IPS-20b (cell line): ENCODE measurements around the gene DNMT3L.
"Not testable (repeated sequence)": the region's sequence is repeated elsewhere in the genome, so short reads cannot be mapped to it uniquely, and the experiment has no call there.

Source experiments
- H3K27ac ChIP-seq: one replicate; pipeline ENCODE4 v1.5.1; 2013; ENCODE audit warnings: low read length
- H3K27me3 ChIP-seq: 2 replicates; pipeline ENCODE4 v1.6.1; 2013; ENCODE audit warnings: mild to moderate bottlenecking, low read length, inconsistent platforms; ENCODE audit not compliant: insufficient read depth
- H3K36me3 ChIP-seq: 2 replicates; pipeline ENCODE4 v1.6.1; 2013; ENCODE audit warnings: low read depth, mild to moderate bottlenecking, inconsistent platforms, low read length, moderate library complexity; ENCODE audit not compliant: insufficient read depth
- H3K4me1 ChIP-seq: 2 replicates; pipeline ENCODE4 v1.6.1; 2013; ENCODE audit warnings: mild to moderate bottlenecking, control low read depth, inconsistent platforms, low read length, moderate library complexity; ENCODE audit not compliant: insufficient read depth
- H3K4me3 ChIP-seq: 2 replicates; pipeline ENCODE4 v1.5.1; 2013; ENCODE audit warnings: mild to moderate bottlenecking, low read length, inconsistent platforms
- H3K9ac ChIP-seq: 2 replicates; pipeline ENCODE4 v1.6.1; 2013; ENCODE audit warnings: low read depth, mild to moderate bottlenecking, inconsistent platforms, low read length, moderate library complexity
- H3K9me3 ChIP-seq: 2 replicates; pipeline ENCODE4 v1.6.1; 2013; ENCODE audit warnings: mild to moderate bottlenecking, low read depth, low read length, inconsistent platforms; ENCODE audit not compliant: insufficient read depth

The DNMT3L gene

DNA sequence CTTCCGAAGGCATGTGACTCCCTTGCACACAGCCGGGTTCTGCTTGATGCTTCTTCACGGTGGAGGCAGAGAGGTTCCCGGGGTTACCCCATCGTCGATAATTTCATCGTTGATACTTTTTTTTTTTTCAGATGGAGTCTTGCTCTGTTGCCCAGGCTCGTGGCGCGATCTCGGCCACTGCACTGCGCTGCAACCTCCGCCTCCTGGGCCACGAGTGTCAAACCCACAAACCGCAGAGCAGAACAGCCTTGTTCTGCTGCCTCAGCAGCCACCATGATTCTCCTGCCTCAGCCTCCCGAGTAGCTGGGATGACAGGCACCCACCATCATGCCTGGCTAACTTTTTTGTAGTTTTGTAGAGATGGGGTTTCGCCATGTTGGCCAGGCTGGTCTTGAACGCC is 41.0 kb downstream of the DNMT3L start:
- H3K27me3 ChIP-seq, H3K9ac ChIP-seq, H3K36me3 ChIP-seq, H3K4me3 ChIP-seq, H3K4me1 ChIP-seq, H3K27ac ChIP-seq, H3K9me3 ChIP-seq: not testable (repeated sequence)

DNA sequence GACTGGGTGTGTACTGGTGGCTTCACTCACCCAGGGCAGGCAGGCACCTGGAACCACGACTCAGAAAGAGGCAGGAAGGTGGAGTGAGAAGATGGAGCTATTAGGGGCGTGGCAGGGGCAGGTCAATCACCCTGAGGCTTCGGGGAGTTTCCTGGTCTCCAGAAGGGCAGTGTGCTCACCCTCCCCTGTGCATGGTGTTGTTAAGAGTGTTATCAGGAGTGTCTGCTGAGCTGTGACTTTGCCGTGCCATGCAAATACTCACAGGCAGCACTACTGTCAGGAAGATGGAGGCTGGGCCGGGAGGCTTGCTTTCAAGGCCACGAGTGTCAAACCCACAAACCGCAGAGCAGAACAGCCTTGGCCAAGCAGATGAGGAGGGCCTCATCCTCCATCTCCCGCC is 43.2 kb downstream of the DNMT3L start:
- H3K36me3 ChIP-seq, H3K27ac ChIP-seq, H3K4me1 ChIP-seq, H3K9me3 ChIP-seq, H3K9ac ChIP-seq, H3K4me3 ChIP-seq, H3K27me3 ChIP-seq: not testable (repeated sequence)

DNA sequence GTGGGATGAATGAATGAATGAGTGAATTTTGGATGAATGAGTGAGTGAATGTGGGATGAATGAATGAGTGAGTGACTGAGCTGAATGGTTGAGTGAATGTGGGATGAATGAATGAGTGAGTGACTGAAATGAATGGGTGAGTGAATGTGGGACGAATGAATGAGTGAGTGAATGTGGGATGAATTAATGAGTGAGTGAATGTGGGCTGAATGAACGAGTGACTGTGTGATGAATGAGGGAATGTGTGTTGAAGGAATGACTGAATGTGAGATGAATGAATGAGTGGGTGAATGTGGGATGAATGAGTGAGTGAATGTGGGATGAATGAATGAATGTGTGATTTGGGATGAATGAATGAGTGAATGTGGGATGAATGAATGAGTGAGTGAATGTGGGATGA is 49.7 kb downstream of the DNMT3L start:
- not testable (repeated sequence) for H3K9ac ChIP-seq, H3K4me3 ChIP-seq, H3K9me3 ChIP-seq, H3K4me1 ChIP-seq, H3K27me3 ChIP-seq, H3K36me3 ChIP-seq, H3K27ac ChIP-seq

DNA sequence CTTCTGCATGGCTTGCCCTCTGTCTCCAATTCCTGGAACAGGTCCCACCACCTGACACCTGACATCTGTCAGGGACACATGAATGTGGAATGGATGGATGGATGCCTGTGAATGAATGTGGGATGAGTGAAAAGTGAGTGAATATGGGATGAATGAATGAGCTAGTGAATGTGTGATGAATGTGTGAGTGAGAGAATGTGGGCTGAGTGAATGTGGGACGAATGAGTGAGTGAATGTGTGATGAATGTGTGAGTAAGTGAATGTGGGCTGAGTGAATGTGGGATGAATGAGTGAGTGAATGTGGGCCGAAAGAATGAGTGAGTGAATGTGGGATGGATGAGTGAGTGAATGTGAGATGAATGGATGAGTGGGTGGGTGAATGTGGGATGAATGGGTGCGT is 50.1 kb downstream of the DNMT3L start:
- H3K4me1 ChIP-seq, H3K27me3 ChIP-seq, H3K27ac ChIP-seq, H3K36me3 ChIP-seq, H3K9me3 ChIP-seq, H3K4me3 ChIP-seq, H3K9ac ChIP-seq: not testable (repeated sequence)

DNA sequence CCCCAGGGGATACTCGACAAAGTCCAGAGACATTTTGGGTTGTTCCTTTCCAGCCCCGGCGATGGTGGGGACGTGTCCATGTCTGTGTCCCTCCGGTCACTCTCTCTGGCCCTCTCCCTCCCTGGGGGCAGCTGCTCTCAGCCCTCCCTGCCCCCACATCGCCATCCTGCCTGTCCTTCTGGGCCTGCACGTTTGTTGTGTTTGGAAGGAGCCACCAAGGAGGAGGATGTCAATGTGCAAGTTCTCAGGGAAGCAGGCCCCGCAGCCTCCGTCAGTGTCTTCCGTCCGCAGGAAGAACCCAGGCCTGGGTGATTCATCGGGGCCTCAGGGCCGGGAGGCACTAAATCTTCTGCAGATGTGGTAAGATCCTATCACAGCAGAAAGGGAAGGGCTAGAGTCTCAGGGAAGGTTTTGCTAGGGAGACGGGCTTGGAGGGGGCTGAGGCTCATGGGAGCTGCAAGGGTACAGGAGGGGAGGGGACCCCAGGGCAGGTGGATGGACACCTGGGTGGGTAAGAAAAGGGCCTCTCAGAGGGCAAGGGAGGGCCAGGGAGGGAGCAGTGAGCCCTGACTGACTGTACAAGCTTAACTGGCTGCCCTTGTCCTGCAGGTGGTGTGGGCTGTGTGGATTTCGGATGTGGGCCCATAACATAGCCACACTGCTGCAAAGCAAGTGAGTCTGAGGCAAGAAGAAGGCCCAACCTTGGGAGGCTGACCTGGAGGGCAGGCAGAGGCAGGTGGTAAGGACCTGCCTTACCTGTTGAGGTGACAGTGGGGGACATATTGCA is 53.6 kb downstream of the DNMT3L start:
- H3K36me3 ChIP-seq, H3K27me3 ChIP-seq, H3K4me3 ChIP-seq, H3K9ac ChIP-seq, H3K4me1 ChIP-seq, H3K27ac ChIP-seq, H3K9me3 ChIP-seq: not testable (repeated sequence)

DNA sequence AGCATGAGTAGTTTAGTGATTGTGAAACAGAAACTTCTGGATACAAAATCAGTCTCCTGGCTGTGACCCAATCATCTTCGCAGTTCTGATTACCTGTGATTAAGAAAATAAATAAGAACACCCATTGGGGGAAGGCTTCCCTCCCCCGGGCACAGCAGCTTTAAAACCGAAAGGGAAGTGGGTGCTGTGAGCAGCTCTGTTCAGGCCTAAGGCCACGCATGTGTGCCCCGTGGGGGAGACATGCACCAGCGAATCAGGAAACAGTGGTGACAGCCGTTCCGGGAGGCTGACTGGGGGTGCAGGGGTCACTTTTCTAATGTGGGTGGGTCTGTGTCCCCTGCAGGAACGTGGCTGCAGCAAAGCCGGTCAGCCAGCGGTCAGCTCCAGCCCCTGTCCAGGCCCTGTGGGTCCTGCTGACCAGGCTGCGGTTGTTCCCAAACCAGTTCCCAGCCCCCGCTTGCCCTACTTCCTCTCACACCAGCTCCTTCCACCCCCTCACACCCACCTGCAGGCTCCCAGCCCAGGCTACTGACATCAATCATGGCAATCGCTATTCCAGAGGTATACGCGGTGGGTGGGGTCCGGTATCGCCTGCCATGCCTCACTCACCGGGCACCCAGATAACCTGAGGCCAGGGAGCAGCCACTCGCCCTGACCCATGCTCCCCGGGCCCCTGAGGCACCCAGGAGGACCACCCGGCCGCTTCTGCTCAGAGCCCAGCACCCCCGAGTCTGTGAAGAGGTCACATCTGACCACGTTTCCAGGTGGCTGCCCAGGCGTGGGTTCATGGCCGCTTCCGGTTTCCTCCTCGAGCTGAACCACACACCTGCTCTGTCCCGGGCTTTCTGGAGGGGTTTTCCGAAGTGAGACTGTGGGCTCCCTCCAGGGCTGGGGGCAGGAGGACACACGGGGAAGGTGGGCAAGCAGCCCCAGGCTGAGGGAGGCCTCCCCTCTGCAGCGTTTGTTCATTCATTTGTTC is 54.7 kb downstream of the DNMT3L start:
- H3K9ac ChIP-seq, H3K36me3 ChIP-seq, H3K9me3 ChIP-seq, H3K4me3 ChIP-seq, H3K27ac ChIP-seq, H3K27me3 ChIP-seq, H3K4me1 ChIP-seq: not testable (repeated sequence)

DNA sequence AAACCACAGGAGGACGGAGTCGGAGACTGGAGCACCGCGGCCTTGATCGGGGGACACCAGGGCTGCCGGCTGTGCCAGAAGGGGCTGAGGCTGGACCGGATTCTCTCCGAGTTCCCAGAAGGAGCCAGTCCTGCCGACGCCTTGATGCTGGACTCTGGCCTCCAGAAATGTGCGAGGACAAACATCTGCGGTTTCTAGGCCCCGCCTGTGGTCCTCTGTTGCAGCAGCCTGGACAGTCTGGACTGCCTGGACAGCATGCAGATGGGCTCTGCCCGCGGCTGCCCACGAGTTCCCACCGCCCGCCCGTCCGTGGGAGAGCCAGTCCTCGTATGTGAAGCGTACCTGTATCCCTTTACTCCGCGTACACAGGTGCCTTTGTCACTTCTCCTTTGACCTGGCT is 55.5 kb downstream of the DNMT3L start:
- not testable (repeated sequence) for H3K4me3 ChIP-seq, H3K27me3 ChIP-seq

DNA sequence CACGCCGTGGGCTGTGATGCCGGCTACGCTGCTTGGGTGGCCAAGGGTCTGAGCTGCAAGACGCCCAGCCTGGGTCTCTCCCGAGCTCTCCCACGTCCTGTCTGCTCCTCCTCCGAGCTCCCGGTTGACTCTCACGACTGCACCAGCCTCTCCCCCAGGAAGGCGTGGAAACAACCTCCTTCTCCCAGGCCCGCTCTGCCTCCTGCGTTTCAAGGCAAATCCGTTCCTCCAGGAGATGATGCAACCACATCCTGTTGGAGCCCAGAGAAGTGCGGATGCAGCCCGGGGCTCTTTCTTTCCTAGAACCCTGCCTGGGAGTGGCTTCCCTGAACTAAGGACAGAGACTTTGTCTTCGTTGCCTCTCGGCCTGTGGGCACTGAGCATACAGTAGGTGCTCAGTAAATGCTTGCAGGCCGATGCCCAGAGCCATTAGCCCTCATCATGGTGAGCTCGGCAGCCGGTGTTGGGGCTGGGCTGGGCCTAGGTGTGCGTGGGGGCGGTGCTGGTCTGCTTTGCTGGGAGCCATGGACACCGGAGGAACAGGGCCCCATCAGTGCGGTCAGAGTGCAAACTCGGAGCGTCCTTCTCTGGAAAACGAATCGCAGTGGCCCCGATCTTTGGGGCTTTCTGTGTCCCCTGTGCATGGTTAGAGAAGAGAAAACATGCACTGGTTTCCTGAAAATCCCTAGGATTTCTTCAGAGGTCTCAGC is 59.0 kb downstream of the DNMT3L start:
- H3K9me3 ChIP-seq, H3K4me3 ChIP-seq, H3K36me3 ChIP-seq, H3K9ac ChIP-seq, H3K27ac ChIP-seq, H3K4me1 ChIP-seq, H3K27me3 ChIP-seq: not testable (repeated sequence)

More for the DNA sequence above, 55.5 kb downstream of the DNMT3L start:
- not testable (repeated sequence) for H3K4me1 ChIP-seq, H3K9me3 ChIP-seq, H3K27ac ChIP-seq, H3K36me3 ChIP-seq, H3K9ac ChIP-seq

DNA sequence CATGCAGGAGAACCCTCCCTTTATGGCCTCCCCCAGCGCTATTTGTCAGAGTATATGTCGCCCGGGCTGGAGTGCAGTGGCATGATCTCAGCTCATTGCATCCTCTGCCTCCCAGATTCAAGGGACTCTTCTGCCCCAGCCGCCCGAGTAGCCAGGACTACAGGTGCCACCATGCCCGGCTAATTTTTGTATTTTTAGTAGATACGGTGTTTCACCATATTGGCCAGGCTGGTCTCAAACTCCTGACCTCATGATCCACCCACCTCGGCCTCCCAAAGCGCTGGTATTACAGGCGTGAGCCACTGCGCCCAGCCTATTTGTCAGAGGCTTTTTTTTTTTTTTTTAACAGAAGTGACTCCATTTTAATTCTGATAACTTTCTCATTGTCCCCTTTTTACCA is 61.7 kb downstream of the DNMT3L start:
- not testable (repeated sequence) for H3K4me1 ChIP-seq, H3K9me3 ChIP-seq, H3K4me3 ChIP-seq, H3K36me3 ChIP-seq, H3K9ac ChIP-seq, H3K27ac ChIP-seq, H3K27me3 ChIP-seq

DNA sequence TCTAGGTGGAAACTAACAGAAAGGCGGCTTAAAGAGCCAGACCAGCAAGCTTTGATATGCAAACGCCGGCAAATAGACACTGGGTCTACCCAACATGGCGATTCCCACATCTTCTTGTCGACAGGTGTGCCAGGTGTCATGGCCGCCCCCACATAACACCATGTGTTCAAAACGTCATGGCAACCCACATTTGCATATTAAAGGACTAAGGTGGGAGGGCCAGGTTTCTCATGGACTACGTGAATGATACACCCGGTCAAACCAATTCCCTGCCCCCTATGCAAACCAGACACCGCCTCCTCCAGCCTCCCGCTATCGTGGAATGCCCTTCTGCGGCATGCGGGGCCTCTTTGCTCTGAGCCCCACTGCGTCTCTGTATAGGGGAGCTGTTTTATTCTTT is 62.2 kb downstream of the DNMT3L start:
- no peaks in the 10 kb centered on the region for H3K27me3 ChIP-seq
- no peak overlapping the region for H3K4me3 ChIP-seq
- no peaks in the 10 kb centered on the region for H3K9me3 ChIP-seq
- no peak overlapping the region for H3K27ac ChIP-seq
- no peak overlapping the region for H3K9ac ChIP-seq
- no peaks in the 10 kb centered on the region for H3K4me1 ChIP-seq
- H3K36me3 ChIP-seq = no peaks in the 10 kb centered on the region

DNA sequence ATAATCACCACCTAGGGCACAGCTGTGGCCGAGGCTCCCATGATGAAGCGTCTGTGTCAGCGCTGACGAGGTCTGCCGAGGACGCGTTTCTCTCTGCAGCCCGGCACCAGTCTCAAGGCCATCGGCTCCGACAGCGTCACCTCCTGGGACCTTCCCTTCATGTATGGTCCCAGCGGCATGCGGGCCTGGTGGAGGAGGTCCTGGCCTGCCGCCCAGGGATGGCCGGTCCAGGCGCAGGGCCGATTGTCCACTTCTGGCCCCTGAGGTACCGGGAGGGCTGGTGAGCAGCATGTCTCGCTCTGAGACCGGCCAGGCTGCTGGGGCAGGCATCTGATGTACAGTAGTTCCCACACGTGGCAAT is 64.6 kb downstream of the DNMT3L start:
- H3K27me3 ChIP-seq, H3K9me3 ChIP-seq, H3K27ac ChIP-seq, H3K4me1 ChIP-seq, H3K9ac ChIP-seq, H3K36me3 ChIP-seq, H3K4me3 ChIP-seq: not testable (repeated sequence)
